Measurements from ENCODE around the gene TMC2. TPM values are rescaled to one million over a fixed set of nuclear protein-coding genes. Genes with fewer than 3 reads are reported as not detected.

The TMC2 gene
- polyA plus RNA-seq, 1 of the 3 experiments (the other 2 are of a cell fraction): not detected

DNA sequence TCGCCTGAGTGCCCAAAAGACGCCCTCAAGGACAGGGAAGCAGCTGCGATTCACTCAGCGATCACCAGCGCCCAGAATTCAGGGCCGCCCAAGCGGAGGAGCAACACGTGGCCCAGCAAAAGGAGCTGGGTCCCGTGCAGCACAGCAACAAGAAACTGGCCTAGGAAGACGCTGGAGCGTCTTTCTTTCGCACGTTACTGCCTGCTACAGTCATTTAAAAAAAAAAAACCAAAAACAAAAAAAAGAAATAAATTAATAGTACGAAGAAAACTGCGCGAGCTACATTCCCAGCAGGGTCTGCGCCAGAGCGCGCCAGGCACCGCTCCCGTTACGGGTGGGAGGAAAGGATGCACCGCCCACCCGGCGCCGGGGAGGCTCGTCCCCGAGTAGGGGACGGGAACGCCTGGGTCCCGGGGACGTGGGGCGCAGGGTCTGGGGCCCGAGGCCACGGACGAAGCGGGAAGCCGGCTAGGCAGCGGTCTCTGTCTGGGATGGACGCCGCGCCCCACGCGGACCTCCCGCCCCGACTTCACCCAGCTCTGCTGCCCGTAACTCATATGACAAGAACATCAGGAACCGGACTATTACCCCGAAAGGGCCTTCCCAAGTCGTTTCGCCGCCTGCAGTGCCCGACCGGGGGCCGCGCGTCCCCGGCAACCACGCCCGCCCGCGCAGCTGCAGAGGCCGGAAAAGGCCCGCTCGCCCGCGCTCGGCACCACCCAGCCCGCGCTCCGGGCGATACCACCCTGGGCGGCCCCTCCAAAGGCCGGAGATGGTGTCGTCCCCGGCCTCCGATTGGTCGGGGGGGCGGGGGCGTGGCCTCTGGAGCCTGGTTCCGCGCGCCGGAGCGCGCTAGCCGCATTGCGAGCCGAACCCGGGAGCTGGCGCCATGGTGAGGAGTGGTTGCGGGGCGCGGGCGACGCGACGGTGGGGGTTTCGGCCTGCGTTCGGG lies 115.7 kb downstream of the TMC2 start, which contains the start of gene NOP56:
Gene NOP56, plus strand, starts transcription at position 861 of the 952 bp plus-strand sequence. Its CDS starts 29 bp downstream, at position 890.
- peaks cover 58% of the 10 kb centered on the region for H3K79me2 ChIP-seq (ENCODE audit: insufficient read depth)
- H3K9me2 ChIP-seq: no peaks in the 10 kb centered on the region
- H3K27ac ChIP-seq (ENCODE audit: low read depth in 2 of 2, low read length in 1 of 2): peak within 1 kb of the TSS; percentile 87 to 95
- no peaks in the 10 kb centered on the region for H3K9me3 ChIP-seq
- H3K4me2 ChIP-seq: peak within 1 kb of the TSS; percentile 78
- ChIA-PET CTCF (interaction anchor here (0.6 to 10.6 kb wide), 9 partner anchors 9 to 349 kb away, joined by 3 to 133 read pairs (median 4); partner anchors contain the start of genes SNRPB and ZNF343), POLR2A (interaction anchor here (0.7 to 2.7 kb wide), 19 partner anchors 8 to 1168 kb away, joined by 3 to 35 read pairs (median 4); partner anchors contain the start of genes AP5S1, CPXM1, GNRH2 and IDH3B)
- H3F3A ChIP-seq (replicated peaks; ENCODE audit: insufficient read depth): peaks cover 35% of the 10 kb centered on the region
- H2AFZ ChIP-seq (ENCODE audit: low read depth): peak within 1 kb of the TSS; percentile 91
- no peaks in the 10 kb centered on the region for H3K27me3 ChIP-seq (ENCODE audit: insufficient read depth)
- H3K9ac ChIP-seq: peak within 1 kb of the TSS; percentile 97
- TF ChIP-seq SIN3A (IDR thresholded peaks at IDR 0.05; ENCODE audit: borderline replicate concordance, low read depth, low read length) (peak; percentile 77; the same call in 1 of the 2 replicates), FOSL2 (IDR thresholded peaks at IDR 0.05; ENCODE audit: borderline replicate concordance, low read depth) (no peak), GABPA (IDR thresholded peaks at IDR 0.05; ENCODE audit: low read depth) (no peak), MXI1 (IDR thresholded peaks at IDR 0.05; ENCODE audit: low read depth, low read length) (peak; percentile 97), POLR2AphosphoS5 (IDR thresholded peaks at IDR 0.05; ENCODE audit: low read depth, low read length) (peak; percentile 92), TAF1 (IDR thresholded peaks at IDR 0.05; ENCODE audit: borderline replicate concordance, low read depth, low read length) (peak; percentile 92; the same call in 1 of the 2 replicates), NRF1 (IDR thresholded peaks at IDR 0.05; ENCODE audit: low read depth, low read length) (peak; percentile 73), EP300 (IDR thresholded peaks at IDR 0.05; ENCODE audit: borderline replicate concordance in 1 of 2, low read depth in 1 of 2, low read length in 1 of 2) (peak in 1 of 2 experiments; percentile 31; a peak in 1 of 4 replicates), YY1 (IDR thresholded peaks at IDR 0.05; ENCODE audit: low read depth) (peak; percentile 38; the same call in 1 of the 2 replicates), TEAD4 (IDR thresholded peaks at IDR 0.05; ENCODE audit: borderline replicate concordance, insufficient read depth) (0 out of 2 replicates have a peak, but pooled peaks have one; percentile 14), TCF12 (IDR thresholded peaks at IDR 0.05) (no peak), ELF1 (IDR thresholded peaks at IDR 0.05) (peak; percentile 15; the same call in 1 of the 2 replicates)
- TF ChIP-seq, protein P1, sequence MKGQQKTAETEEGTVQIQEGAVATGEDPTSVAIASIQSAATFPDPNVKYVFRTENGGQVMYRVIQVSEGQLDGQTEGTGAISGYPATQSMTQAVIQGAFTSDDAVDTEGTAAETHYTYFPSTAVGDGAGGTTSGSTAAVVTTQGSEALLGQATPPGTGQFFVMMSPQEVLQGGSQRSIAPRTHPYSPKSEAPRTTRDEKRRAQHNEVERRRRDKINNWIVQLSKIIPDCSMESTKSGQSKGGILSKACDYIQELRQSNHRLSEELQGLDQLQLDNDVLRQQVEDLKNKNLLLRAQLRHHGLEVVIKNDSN (IDR thresholded peaks at IDR 0.05; ENCODE audit: borderline replicate concordance, low read depth): peak; percentile 65
- TF ChIP-seq, protein P2, sequence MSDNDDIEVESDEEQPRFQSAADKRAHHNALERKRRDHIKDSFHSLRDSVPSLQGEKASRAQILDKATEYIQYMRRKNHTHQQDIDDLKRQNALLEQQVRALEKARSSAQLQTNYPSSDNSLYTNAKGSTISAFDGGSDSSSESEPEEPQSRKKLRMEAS (IDR thresholded peaks at IDR 0.05; ENCODE audit: low read depth): peak; percentile 94
- TF ChIP-seq, protein P3, sequence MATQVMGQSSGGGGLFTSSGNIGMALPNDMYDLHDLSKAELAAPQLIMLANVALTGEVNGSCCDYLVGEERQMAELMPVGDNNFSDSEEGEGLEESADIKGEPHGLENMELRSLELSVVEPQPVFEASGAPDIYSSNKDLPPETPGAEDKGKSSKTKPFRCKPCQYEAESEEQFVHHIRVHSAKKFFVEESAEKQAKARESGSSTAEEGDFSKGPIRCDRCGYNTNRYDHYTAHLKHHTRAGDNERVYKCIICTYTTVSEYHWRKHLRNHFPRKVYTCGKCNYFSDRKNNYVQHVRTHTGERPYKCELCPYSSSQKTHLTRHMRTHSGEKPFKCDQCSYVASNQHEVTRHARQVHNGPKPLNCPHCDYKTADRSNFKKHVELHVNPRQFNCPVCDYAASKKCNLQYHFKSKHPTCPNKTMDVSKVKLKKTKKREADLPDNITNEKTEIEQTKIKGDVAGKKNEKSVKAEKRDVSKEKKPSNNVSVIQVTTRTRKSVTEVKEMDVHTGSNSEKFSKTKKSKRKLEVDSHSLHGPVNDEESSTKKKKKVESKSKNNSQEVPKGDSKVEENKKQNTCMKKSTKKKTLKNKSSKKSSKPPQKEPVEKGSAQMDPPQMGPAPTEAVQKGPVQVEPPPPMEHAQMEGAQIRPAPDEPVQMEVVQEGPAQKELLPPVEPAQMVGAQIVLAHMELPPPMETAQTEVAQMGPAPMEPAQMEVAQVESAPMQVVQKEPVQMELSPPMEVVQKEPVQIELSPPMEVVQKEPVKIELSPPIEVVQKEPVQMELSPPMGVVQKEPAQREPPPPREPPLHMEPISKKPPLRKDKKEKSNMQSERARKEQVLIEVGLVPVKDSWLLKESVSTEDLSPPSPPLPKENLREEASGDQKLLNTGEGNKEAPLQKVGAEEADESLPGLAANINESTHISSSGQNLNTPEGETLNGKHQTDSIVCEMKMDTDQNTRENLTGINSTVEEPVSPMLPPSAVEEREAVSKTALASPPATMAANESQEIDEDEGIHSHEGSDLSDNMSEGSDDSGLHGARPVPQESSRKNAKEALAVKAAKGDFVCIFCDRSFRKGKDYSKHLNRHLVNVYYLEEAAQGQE (IDR thresholded peaks at IDR 0.05; ENCODE audit: low read depth, low read length): 0 out of 2 replicates have a peak, but pooled peaks have one; percentile 19
- TF ChIP-seq, protein P4, sequence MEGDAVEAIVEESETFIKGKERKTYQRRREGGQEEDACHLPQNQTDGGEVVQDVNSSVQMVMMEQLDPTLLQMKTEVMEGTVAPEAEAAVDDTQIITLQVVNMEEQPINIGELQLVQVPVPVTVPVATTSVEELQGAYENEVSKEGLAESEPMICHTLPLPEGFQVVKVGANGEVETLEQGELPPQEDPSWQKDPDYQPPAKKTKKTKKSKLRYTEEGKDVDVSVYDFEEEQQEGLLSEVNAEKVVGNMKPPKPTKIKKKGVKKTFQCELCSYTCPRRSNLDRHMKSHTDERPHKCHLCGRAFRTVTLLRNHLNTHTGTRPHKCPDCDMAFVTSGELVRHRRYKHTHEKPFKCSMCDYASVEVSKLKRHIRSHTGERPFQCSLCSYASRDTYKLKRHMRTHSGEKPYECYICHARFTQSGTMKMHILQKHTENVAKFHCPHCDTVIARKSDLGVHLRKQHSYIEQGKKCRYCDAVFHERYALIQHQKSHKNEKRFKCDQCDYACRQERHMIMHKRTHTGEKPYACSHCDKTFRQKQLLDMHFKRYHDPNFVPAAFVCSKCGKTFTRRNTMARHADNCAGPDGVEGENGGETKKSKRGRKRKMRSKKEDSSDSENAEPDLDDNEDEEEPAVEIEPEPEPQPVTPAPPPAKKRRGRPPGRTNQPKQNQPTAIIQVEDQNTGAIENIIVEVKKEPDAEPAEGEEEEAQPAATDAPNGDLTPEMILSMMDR (IDR thresholded peaks at IDR 0.05): no peak
- H3K36me3 ChIP-seq (replicated peaks in 1 of 2; ENCODE audit: control insufficient read depth in 1 of 2, insufficient read depth in 2 of 2, low read length in 1 of 2): peaks cover 31 to 35% of the 10 kb centered on the region in 2 experiments
- DNase-seq: peak; percentile 98
- 2% methylated on average over 27 of the region's 101 CpGs for WGBS (ENCODE audit: low lambda C conversion rate)
- peak within 1 kb of the TSS; percentile 72 to 94 for H3K4me3 ChIP-seq (ENCODE audit: low read depth in 2 of 2, low read length in 1 of 2)
- peaks cover 6 to 18% of the 10 kb centered on the region in 2 experiments; a peak in 3 of 4 replicates for H3K4me1 ChIP-seq (ENCODE audit: control insufficient read depth in 1 of 2, insufficient read depth in 2 of 2, low read depth in 1 of 2, low read length in 1 of 2)
- peaks cover 35% of the 10 kb centered on the region for H4K20me1 ChIP-seq (ENCODE audit: insufficient read depth)
